DMS153 treated with DMSO at 0.1 percent for 48 hours (cell line): Measurements from ENCODE around the gene PRAMEF20.

ENCODE experiments used
- DNase-seq: peaks from one replicate; lab custom pipeline; 2025; ENCODE audit not compliant: unreplicated experiment; lab: John Stamatoyannopoulos, UW

PRAMEF20 gene

DNA sequence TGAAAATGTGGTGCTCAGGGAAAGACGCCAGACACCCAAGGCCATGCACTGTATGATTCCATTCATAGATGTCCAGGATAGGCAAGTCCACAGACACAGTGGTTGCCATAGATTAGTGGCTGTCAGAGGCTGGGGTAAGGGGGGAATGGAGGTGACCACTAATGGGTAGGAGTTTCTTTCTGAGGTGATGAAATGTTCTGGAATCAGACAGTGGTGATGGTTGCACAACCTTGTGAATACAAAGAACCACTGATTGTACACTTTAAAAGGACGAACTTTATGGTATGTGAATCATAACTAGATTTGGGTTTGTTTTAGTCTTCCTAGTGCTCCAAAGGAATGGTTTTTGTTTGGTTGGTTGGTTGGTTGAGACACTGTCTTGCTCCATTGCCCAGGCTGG, 51.7 kb downstream of the PRAMEF20 start:
- no peak for DNase-seq

DNA sequence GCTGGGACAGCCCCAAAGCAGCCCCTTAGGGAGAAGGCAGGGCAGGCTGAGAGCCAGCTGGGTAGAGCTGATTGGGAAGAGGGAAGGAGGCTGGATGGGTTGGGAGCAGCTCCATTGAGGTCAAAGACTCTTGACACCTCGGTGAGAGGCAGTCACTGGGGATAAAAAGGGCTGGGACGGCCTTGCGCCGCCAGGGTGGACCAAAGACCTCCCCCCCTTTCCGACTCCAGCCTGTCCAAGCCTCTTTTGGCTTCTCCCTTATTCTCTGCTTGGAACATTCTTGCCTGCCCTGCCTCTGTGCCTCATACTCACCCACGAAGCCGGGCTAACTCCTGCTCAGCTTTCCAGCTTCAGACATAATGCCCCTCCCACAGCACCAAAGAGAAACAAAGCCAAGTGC, 52.4 kb downstream of the PRAMEF20 start:
- no peak for DNase-seq

DNA sequence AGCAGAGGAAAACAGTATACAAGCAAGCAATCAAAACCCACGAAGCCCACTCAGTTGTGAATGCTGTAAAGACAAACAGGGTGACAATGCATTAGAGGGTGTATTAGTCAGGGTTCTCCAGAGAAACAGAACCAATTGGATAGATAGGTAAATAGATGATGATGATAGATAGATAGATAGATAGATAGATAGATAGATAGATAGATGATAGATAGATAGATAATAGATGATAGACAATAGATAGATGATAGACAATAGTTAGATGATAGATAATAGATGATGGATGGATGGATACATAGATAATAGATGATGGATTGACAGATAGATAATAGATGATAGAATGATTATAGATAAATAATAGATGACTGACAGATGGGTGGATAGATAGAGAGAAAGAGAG, 55.3 kb downstream of the PRAMEF20 start:
- no peak for DNase-seq

DNA sequence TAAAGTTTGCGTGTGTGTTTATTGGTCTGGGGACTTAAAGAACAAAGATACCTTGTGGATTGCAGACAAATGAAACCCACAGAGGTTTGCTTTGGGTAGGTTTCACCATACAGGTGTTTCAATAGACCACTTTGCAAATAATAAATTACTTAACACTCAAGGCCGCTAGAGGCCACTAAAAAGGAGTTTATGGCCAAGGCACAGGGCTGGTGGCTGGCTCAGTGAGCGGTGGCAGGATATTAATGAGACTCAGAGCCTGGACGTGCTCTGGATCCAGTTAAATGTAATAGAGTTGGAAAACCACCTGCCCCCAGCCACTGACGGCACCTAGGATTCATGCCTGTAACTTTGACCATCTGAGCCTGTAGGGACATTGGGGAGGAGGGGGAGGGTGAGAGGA, 59.1 kb downstream of the PRAMEF20 start:
- no peak for DNase-seq
